AG04450 (cell line): ENCODE measurements around the gene GIPC2. TPM values are rescaled to one million over a fixed set of nuclear protein-coding genes. Genes with fewer than 3 reads are reported as not detected.

ENCODE experiments used
- CTCF ChIA-PET: fragments of 300-600, 350-600 bp; formaldehyde crosslinking; extraction: SDS; loops from one replicate; lab custom pipeline; 2022; ENCODE audit warnings: antibody characterized with exemption, inconsistent platforms; lab: Charles Lee
- POLR2A ChIA-PET: fragments of 350-600 bp; formaldehyde crosslinking; extraction: SDS; loops from one replicate; lab custom pipeline; 2021; ENCODE audit warnings: antibody characterized with exemption, inconsistent platforms; lab: Yijun Ruan, JAX
- DNase-seq: peaks from one replicate; pipeline ENCODE4 v3.0.0-alpha.2; 2011; ENCODE audit warnings: low read depth, low spot score
- H3K27ac ChIP-seq: one replicate; pipeline ENCODE4 v1.5.1; 2012; ENCODE audit warnings: low read depth, low read length, control low read depth
- H3K27me3 ChIP-seq: one replicate; pipeline ENCODE4 v1.6.0; 2012; ENCODE audit warnings: low read length; ENCODE audit not compliant: control insufficient read depth, insufficient read depth
- H3K4me3 ChIP-seq: 2 replicates; pipeline ENCODE4 v1.5.1; 2011; ENCODE audit warnings: mild to moderate bottlenecking, low read depth, low read length, control low read depth
- H3K9me3 ChIP-seq: 2 replicates; pipeline ENCODE4 v1.5.1; 2012; ENCODE audit warnings: low read length; ENCODE audit not compliant: control insufficient read depth, insufficient read depth
- CTCF ChIP-seq: IDR thresholded peaks from 2 replicates; pipeline ENCODE4 v1.5.1; 2011; ENCODE audit warnings: low read depth, low read length, control low read depth, inconsistent platforms
- polyA plus RNA-seq: library from polyadenylated mRNA; depleted of rRNA; stranded (reverse); fragments of >200 nt; gene quantifications from 2 replicates; pipeline ENCODE4 v1.2.3, GENCODE V29; 2011

Gene GIPC2
- polyA plus RNA-seq, 1 experiment, result 0.09 TPM

- Histone ChIP-seq H3K27me3 (no peaks in the 10 kb centered on the region), H3K4me3 (no peak overlapping the region), H3K9me3 (no peaks in the 10 kb centered on the region), H3K27ac (no peak overlapping the region)
- ChIA-PET POLR2A (no interaction called here), CTCF (interaction anchor here (0.6 kb wide), 2 partner anchors 66 to 80 kb away, joined by 3 to 5 read pairs; no protein-coding TSS in a partner anchor)
- DNase-seq, result no peak
- TF ChIP-seq CTCF, result no peak
Measured at GRCh38 chr1:78035121-78035520, 10.6 kb upstream of the GIPC2 start.

- no peak for TF ChIP-seq CTCF
- H3K4me3 ChIP-seq, result no peak overlapping the region
- H3K27me3 ChIP-seq, result no peaks in the 10 kb centered on the region
- H3K27ac ChIP-seq, result no peak overlapping the region
- ChIA-PET CTCF (interaction anchor here (1.9 kb wide), 1 partner anchor 78 kb away, joined by 6 read pairs; no protein-coding TSS in a partner anchor), POLR2A (no interaction called here)
- DNase-seq, result no peak
- no peaks in the 10 kb centered on the region for H3K9me3 ChIP-seq
Measured at GRCh38 chr1:78036450-78036849, 9.3 kb upstream of the GIPC2 start.

GRCh38 chr1:78038071-78038470 lies 7.7 kb upstream of the GIPC2 start:
- Histone ChIP-seq H3K9me3 (no peaks in the 10 kb centered on the region), H3K4me3 (no peak overlapping the region), H3K27ac (no peak overlapping the region), H3K27me3 (no peaks in the 10 kb centered on the region)
- ChIA-PET CTCF (interaction anchor here (0.6 to 1.9 kb wide), 2 partner anchors 8 to 77 kb away, joined by 4 to 6 read pairs; no protein-coding TSS in a partner anchor), POLR2A (interaction anchor here (2.1 kb wide), 1 partner anchor 33 kb away, joined by 8 read pairs; the partner anchor contains the start of gene DNAJB4)
- no peak for TF ChIP-seq CTCF
- peak; percentile 32 for DNase-seq

GRCh38 chr1:78038491-78038939 lies 7.3 kb upstream of the GIPC2 start:
- no peaks in the 10 kb centered on the region for H3K9me3 ChIP-seq
- no peak overlapping the region for H3K27ac ChIP-seq
- H3K4me3 ChIP-seq, result no peak overlapping the region
- ChIA-PET CTCF (interaction anchor here (0.6 kb wide), 1 partner anchor 8 kb away, joined by 4 read pairs; no protein-coding TSS in a partner anchor), POLR2A (interaction anchor here (2.1 kb wide), 1 partner anchor 34 kb away, joined by 8 read pairs; the partner anchor contains the start of gene DNAJB4)
- peak; percentile 34 for DNase-seq
- TF ChIP-seq CTCF, result no peak
- H3K27me3 ChIP-seq, result no peaks in the 10 kb centered on the region

- peaks cover 8% of the 10 kb centered on the region for H3K27me3 ChIP-seq
- H3K9me3 ChIP-seq, result no peaks in the 10 kb centered on the region
- no peak overlapping the region for H3K27ac ChIP-seq
- CTCF ChIA-PET, result no interaction called here
- no peak overlapping the region for H3K4me3 ChIP-seq
- no peak for DNase-seq
- no peak for TF ChIP-seq CTCF
- POLR2A ChIA-PET, result no interaction called here
Measured at GRCh38 chr1:78040484-78041089, 5.2 kb upstream of the GIPC2 start.
